ENCODE results near the gene NR2C2AP. TPM values are rescaled to one million over a fixed set of nuclear protein-coding genes. Genes with fewer than 3 reads are reported as not detected.
"Not testable (repeated sequence)": the region's sequence is repeated elsewhere in the genome, so short reads cannot be mapped to it uniquely, and the experiment has no call there.

NR2C2AP gene
- total RNA-seq, 4 donors from 2014 or later = 13.7 to 24.2 (median 22.5) TPM

GRCh38 chr19:19223060-19223459 is 19.8 kb upstream of the NR2C2AP start:
- WGBS, 2 donors = 85 to 88% methylated on average over 5 of the region's 5 CpGs
- DNase-seq (ENCODE audit: low spot score in 2 of 2) = no peak
- no peak for TF ChIP-seq POLR2A (IDR thresholded peaks at IDR 0.05)
- no peak for TF ChIP-seq CTCF (IDR thresholded peaks at IDR 0.05)
- intact Hi-C loops (cut with DNase I; ENCODE audit: low total_unique reads) = no loop called here
- H3K4me3 ChIP-seq (ENCODE audit: low read depth, poor library complexity, severe bottlenecking) = no peak overlapping the region

GRCh38 chr19:19221000-19221399 is 17.8 kb upstream of the NR2C2AP start:
- H3K4me3 ChIP-seq (ENCODE audit: low read depth, poor library complexity, severe bottlenecking); DNase-seq (ENCODE audit: low spot score in 2 of 2); intact Hi-C loops (cut with DNase I; ENCODE audit: low total_unique reads): not testable (repeated sequence)
- 73 to 88% methylated on average over 8 of the region's 8 CpGs for WGBS, 2 donors

- H3K4me3 ChIP-seq (ENCODE audit: low read depth, poor library complexity, severe bottlenecking) = no peak overlapping the region
- intact Hi-C loops (cut with DNase I; ENCODE audit: low total_unique reads) = no loop called here
- no peak for DNase-seq (ENCODE audit: low spot score in 2 of 2)
- TF ChIP-seq POLR2A (IDR thresholded peaks at IDR 0.05) (no peak), CTCF (IDR thresholded peaks at IDR 0.05) (no peak)
- WGBS, 2 donors = 87 to 88% methylated on average over 21 of the region's 21 CpGs
Observed at GRCh38 chr19:19218911-19219310, 15.7 kb upstream of the NR2C2AP start.

- intact Hi-C loops (cut with DNase I; ENCODE audit: low total_unique reads) = no loop called here
- no peak for DNase-seq (ENCODE audit: low spot score in 2 of 2)
- no peak for TF ChIP-seq CTCF (IDR thresholded peaks at IDR 0.05)
- no peak for TF ChIP-seq POLR2A (IDR thresholded peaks at IDR 0.05)
- H3K4me3 ChIP-seq (ENCODE audit: low read depth, poor library complexity, severe bottlenecking) = no peak overlapping the region
- WGBS, 2 donors = 41 to 60% methylated on average over 4 of the region's 4 CpGs
Observed at GRCh38 chr19:19217099-19217498, 13.9 kb upstream of the NR2C2AP start.

GRCh38 chr19:19215792-19216191 is 12.6 kb upstream of the NR2C2AP start:
- DNase-seq (ENCODE audit: low spot score in 2 of 2) = no peak
- H3K4me3 ChIP-seq (ENCODE audit: low read depth, poor library complexity, severe bottlenecking) = no peak overlapping the region
- TF ChIP-seq CTCF (IDR thresholded peaks at IDR 0.05) (no peak), POLR2A (IDR thresholded peaks at IDR 0.05) (no peak)
- intact Hi-C loops (cut with DNase I; ENCODE audit: low total_unique reads) = no loop called here
- 72 to 83% methylated on average over 4 of the region's 4 CpGs for WGBS, 2 donors

- no peak for DNase-seq (ENCODE audit: low spot score in 2 of 2)
- H3K4me3 ChIP-seq (ENCODE audit: low read depth, poor library complexity, severe bottlenecking) = no peak overlapping the region
- WGBS, 2 donors = 3% methylated on average over 4 to 8 of the region's 8 CpGs
- TF ChIP-seq POLR2A (IDR thresholded peaks at IDR 0.05) (no peak), CTCF (IDR thresholded peaks at IDR 0.05) (no peak)
- intact Hi-C loops (cut with DNase I; ENCODE audit: low total_unique reads) = no loop called here
Observed at GRCh38 chr19:19214892-19215291, 11.7 kb upstream of the NR2C2AP start.

Data from lower leg skin (tissue), 4 donors.